Measurements from ENCODE around the gene OTOL1.

DNA sequence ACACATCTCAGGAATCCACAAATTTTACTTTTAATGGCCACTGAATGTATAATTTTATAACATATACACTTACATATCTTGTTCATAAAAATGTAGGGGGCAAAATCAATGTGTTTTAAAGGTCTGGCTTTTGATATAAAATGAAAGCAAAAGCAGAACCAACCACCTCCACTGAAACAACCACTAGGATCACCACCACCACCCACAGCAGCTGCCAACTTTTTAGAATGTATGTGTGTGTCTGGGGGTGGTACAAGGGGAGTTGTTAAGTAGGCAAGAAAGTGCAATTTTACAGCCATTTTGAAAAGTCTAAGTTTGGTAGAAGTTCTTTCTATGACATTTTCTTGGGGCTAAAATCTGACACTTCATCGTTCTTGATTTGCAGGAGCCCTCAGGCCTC is 44.0 kb downstream of the OTOL1 start:
- TF ChIP-seq CTCF (conservative IDR thresholded peaks at IDR 0.05) (no peak), ZFX (IDR thresholded peaks at IDR 0.05) (no peak)

Measured in C4-2B (cell line).